ENCODE measurements around the gene CADPS2. TPM values are rescaled to one million over a fixed set of nuclear protein-coding genes. Genes with fewer than 3 reads are reported as not detected.

The CADPS2 gene
- total and polyA plus RNA-seq, 4 donors: 5.6 to 41.1 (median 11.0) TPM

GRCh38 chr7:122675621-122676020 lies 210.6 kb downstream of the CADPS2 start:
- no peaks in the 10 kb centered on the region for H3K4me1 ChIP-seq (ENCODE audit: control insufficient read depth in 4 of 4, insufficient read depth in 4 of 4, low read length in 3 of 4)
- H3K27me3 ChIP-seq (ENCODE audit: control insufficient read depth in 4 of 4, insufficient read depth in 4 of 4, low read length in 3 of 4): no peaks in the 10 kb centered on the region
- no peaks in the 10 kb centered on the region for H3K9me3 ChIP-seq (ENCODE audit: control insufficient read depth in 4 of 4, low read length in 3 of 4)
- no peak overlapping the region for H3K27ac ChIP-seq (ENCODE audit: low read depth in 1 of 2, low read length in 2 of 2)
- no peak overlapping the region for H3K4me3 ChIP-seq (ENCODE audit: low read depth in 1 of 3, low read length in 3 of 3)
- 94% methylated on average over 7 of the region's 7 CpGs for WGBS
- TF ChIP-seq TAF1 (conservative IDR thresholded peaks at IDR 0.05) (no peak), ZBTB33 (IDR thresholded peaks at IDR 0.05) (no peak), YY1 (IDR thresholded peaks at IDR 0.05) (no peak), ATF3 (IDR thresholded peaks at IDR 0.05) (no peak), NR2F2 (IDR thresholded peaks at IDR 0.05) (no peak), GABPA (IDR thresholded peaks at IDR 0.05 in 1 of 2, conservative IDR thresholded peaks at IDR 0.05 in 1 of 2) (no peak), EGR1 (IDR thresholded peaks at IDR 0.05; ENCODE audit: low read depth in 2 of 2) (no peak), SP1 (IDR thresholded peaks at IDR 0.05) (no peak), FOXA2 (IDR thresholded peaks at IDR 0.05) (no peak), CTCF (IDR thresholded peaks at IDR 0.05; ENCODE audit: low read depth, low read length, missing input control) (no peak), JUND (IDR thresholded peaks at IDR 0.05) (no peak), RXRA (IDR thresholded peaks at IDR 0.05) (no peak), HNF4G (IDR thresholded peaks at IDR 0.05) (no peak), RAD21 (IDR thresholded peaks at IDR 0.05) (no peak), REST (IDR thresholded peaks at IDR 0.05) (no peak), FOXA1 (IDR thresholded peaks at IDR 0.05) (no peak)
- no peaks in the 10 kb centered on the region for H3K36me3 ChIP-seq (ENCODE audit: control insufficient read depth in 4 of 4, insufficient read depth in 3 of 4, low read depth in 1 of 4, low read length in 3 of 4)
- no peak for DNase-seq (ENCODE audit: low spot score)
- no peak overlapping the region for H3K9ac ChIP-seq (ENCODE audit: low read depth in 1 of 2, low read length in 2 of 2)

- no peak for TF ChIP-seq TAF1 (conservative IDR thresholded peaks at IDR 0.05)
- TF ChIP-seq REST (IDR thresholded peaks at IDR 0.05): no peak
- no peak for TF ChIP-seq CTCF (IDR thresholded peaks at IDR 0.05; ENCODE audit: low read depth, low read length, missing input control)
- no peak for TF ChIP-seq FOXA1 (IDR thresholded peaks at IDR 0.05)
- no peak for TF ChIP-seq ATF3 (IDR thresholded peaks at IDR 0.05)
- no peak for TF ChIP-seq YY1 (IDR thresholded peaks at IDR 0.05)
- no peak overlapping the region for H3K9ac ChIP-seq (ENCODE audit: low read depth in 1 of 2, low read length in 2 of 2)
- H3K9me3 ChIP-seq (ENCODE audit: control insufficient read depth in 4 of 4, low read length in 3 of 4): no peaks in the 10 kb centered on the region
- no peaks in the 10 kb centered on the region for H3K4me1 ChIP-seq (ENCODE audit: control insufficient read depth in 4 of 4, insufficient read depth in 4 of 4, low read length in 3 of 4)
- no peaks in the 10 kb centered on the region for H3K36me3 ChIP-seq (ENCODE audit: control insufficient read depth in 4 of 4, insufficient read depth in 3 of 4, low read depth in 1 of 4, low read length in 3 of 4)
- H3K4me3 ChIP-seq (ENCODE audit: low read depth in 1 of 3, low read length in 3 of 3): no peak overlapping the region
- no peak overlapping the region for H3K27ac ChIP-seq (ENCODE audit: low read depth in 1 of 2, low read length in 2 of 2)
- DNase-seq (ENCODE audit: low spot score): no peak
- 83% methylated on average over 7 of the region's 7 CpGs for WGBS
- no peaks in the 10 kb centered on the region for H3K27me3 ChIP-seq (ENCODE audit: control insufficient read depth in 4 of 4, insufficient read depth in 4 of 4, low read length in 3 of 4)
Observed at GRCh38 chr7:122675011-122675410, 211.2 kb downstream of the CADPS2 start.

All from liver (tissue), 9 donors.